Chondrocyte (in vitro differentiated cells): Measurements from ENCODE around the gene MOB2. TPM values are rescaled to one million over a fixed set of nuclear protein-coding genes. Genes with fewer than 3 reads are reported as not detected.
A peak's percentile ranks its signal among the peaks of the same experiment; 100 is the strongest.

Experiments
- DNase-seq: peaks from one replicate; pipeline ENCODE4 v3.0.0; 2021; ENCODE audit warnings: mixed read lengths, low spot score
- H3K27ac Mint-ChIP-seq: one replicate; pipeline ENCODE4 v1.8.0; 2021; ENCODE audit warnings: mild to moderate bottlenecking, moderate library complexity, mixed read lengths; ENCODE audit not compliant: unreplicated experiment
- H3K27me3 Mint-ChIP-seq: 2 replicates; pipeline ENCODE4 v1.8.0; 2021; ENCODE audit warnings: low read depth, mixed read lengths
- H3K36me3 Mint-ChIP-seq: 2 replicates; pipeline ENCODE4 v1.8.0; 2021; ENCODE audit warnings: low read depth, mixed read lengths
- H3K4me1 Mint-ChIP-seq: 2 replicates; pipeline ENCODE4 v1.8.0; 2021; ENCODE audit warnings: low read depth, mild to moderate bottlenecking, mixed read lengths
- H3K4me3 Mint-ChIP-seq: one replicate; pipeline ENCODE4 v1.8.0; 2021; ENCODE audit warnings: mild to moderate bottlenecking, moderate library complexity, mixed read lengths; ENCODE audit not compliant: unreplicated experiment
- H3K9me3 Mint-ChIP-seq: 2 replicates; pipeline ENCODE4 v1.8.0; 2021; ENCODE audit warnings: low read depth, mixed read lengths
- total RNA-seq: library from RNA; stranded (reverse); gene quantifications from 3 replicates; pipeline ENCODE4 v1.2.1, GENCODE V29; 2021
- TF ChIP-seq, protein P1 (sequence below): fragments of 200-600 bp; sonication (generic); IDR thresholded peaks from 2 replicates; pipeline ENCODE4 v1.5.0; 2021; ENCODE audit warnings: antibody characterized with exemption, mild to moderate bottlenecking, moderate library complexity

The MOB2 gene
- total RNA-seq, 1 donor from 2014 or later, result 28.0 TPM

DNA sequence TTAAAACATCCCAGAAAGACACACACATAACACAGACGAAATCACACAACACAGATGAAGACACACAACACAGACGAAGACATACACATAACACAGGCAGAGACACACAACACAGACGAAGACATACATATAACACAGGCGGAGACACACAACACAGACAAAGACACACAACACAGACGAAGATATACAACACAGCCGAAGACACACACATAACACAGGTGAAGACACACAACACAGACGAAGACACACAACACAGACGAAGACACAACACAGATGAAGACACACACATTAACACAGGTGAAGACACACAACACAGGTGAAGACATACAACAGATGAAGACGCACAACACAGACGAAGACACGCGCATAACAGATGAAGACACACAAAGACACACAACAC lies 4.8 kb upstream of the MOB2 start:
- Mint-ChIP-seq H3K36me3 (peaks cover 1% of the 10 kb centered on the region), H3K27me3 (no peaks in the 10 kb centered on the region), H3K4me1 (peaks cover 22% of the 10 kb centered on the region), H3K27ac (no peak overlapping the region), H3K9me3 (peaks cover 10% of the 10 kb centered on the region), H3K4me3 (no peak overlapping the region)
- DNase-seq, result no peak
- TF ChIP-seq, protein P1, sequence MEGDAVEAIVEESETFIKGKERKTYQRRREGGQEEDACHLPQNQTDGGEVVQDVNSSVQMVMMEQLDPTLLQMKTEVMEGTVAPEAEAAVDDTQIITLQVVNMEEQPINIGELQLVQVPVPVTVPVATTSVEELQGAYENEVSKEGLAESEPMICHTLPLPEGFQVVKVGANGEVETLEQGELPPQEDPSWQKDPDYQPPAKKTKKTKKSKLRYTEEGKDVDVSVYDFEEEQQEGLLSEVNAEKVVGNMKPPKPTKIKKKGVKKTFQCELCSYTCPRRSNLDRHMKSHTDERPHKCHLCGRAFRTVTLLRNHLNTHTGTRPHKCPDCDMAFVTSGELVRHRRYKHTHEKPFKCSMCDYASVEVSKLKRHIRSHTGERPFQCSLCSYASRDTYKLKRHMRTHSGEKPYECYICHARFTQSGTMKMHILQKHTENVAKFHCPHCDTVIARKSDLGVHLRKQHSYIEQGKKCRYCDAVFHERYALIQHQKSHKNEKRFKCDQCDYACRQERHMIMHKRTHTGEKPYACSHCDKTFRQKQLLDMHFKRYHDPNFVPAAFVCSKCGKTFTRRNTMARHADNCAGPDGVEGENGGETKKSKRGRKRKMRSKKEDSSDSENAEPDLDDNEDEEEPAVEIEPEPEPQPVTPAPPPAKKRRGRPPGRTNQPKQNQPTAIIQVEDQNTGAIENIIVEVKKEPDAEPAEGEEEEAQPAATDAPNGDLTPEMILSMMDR, result no peak

DNA sequence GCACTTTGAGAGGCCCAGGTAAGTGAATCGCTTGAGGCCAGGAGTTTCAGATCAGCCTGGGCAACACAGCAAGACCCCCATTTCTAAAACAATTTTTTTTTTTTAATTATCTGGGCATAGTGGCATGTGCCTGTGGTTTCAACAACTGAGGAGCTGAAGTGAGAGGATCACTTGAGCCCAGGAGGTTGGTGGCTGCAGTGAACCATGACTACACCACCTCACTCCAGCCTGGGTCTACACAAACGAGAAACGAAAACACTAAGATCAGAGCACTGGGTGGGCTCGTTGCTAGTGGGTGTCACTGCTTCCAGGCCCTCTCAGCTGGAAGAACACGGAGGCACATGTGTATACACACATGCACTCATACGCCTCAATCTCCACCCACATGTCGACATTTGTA lies 4.1 kb upstream of the MOB2 start:
- Mint-ChIP-seq H3K4me1 (peaks cover 29% of the 10 kb centered on the region), H3K36me3 (no peaks in the 10 kb centered on the region), H3K27ac (no peak overlapping the region), H3K27me3 (no peaks in the 10 kb centered on the region), H3K4me3 (no peak overlapping the region), H3K9me3 (peaks cover 6% of the 10 kb centered on the region)
- TF ChIP-seq, protein P1, result no peak
- DNase-seq, result no peak

DNA sequence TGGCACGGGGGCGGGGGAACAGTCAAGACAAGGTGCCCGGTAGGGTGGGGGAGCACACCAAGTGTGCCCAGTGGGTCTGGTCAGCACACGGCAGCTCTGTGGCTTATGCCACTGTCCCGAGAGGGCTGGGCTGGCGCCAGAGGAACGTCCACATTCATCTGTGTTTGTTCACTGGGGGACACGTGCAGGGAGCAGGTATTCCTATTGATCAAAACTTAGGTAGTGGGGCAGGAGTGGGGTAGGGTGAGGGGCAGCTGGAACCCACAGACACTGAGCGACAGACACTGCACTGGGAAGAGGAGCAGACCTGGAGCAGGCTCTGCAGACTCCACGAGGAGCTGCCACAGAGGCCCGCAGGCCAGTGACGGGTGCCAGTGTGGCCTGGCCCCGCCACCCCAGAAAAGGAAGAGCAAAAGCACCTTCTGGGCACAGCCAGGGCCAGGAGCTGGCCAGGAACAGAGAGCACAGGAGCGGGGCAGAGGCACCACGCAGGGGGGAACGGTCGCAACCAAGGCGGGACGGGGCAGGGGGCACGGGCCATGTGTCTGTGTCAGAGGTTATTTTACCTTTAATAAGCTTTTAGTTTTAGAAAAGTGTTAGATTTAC lies 2.1 kb upstream of the MOB2 start:
- peaks cover 1% of the 10 kb centered on the region for H3K9me3 Mint-ChIP-seq
- TF ChIP-seq, protein P1, result no peak
- H3K4me3 Mint-ChIP-seq, result no peak overlapping the region
- DNase-seq, result peak; percentile 67
- no peaks in the 10 kb centered on the region for H3K27me3 Mint-ChIP-seq
- H3K36me3 Mint-ChIP-seq, result no peaks in the 10 kb centered on the region
- peaks cover 37% of the 10 kb centered on the region for H3K4me1 Mint-ChIP-seq
- peak overlapping the region; percentile 45 for H3K27ac Mint-ChIP-seq

DNA sequence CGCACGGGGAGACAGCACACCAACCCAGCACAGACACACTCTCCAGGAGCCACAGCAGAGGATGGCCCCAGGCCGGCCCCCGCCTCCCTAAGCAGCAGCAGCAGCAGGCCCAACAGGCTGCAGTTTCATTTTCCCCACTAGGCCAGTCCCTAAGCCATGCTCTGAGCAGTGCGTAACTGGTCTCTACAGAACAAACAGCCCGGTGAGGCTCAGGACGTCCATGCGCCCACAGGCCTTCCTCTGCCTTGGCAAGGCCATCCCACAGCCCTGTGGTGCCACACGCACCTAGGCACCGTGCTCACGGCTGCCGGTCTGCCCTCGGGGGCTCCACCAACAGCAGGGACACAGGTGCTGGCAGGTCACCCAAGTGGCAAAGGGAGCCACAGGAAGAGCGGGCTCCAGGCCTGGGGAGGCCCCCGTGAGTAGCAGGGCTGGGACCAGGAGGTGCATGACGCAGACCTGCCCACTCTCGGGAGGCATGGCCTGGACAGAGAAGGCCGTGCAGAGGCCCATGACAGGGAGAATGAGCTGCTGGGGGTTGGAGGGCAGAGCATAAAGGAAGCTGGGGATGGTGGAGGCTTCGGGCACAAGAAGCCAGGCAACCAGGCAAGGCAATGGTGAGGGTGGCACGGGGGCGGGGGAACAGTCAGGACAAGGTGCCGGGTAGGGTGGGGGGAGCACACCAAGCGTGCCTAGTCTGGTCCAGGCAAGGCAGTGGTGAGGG lies 1.4 kb upstream of the MOB2 start:
- TF ChIP-seq, protein P1, result no peak
- no peak overlapping the region for H3K27ac Mint-ChIP-seq
- no peak overlapping the region for H3K4me3 Mint-ChIP-seq
- H3K4me1 Mint-ChIP-seq, result peaks cover 37% of the 10 kb centered on the region
- H3K9me3 Mint-ChIP-seq, result no peaks in the 10 kb centered on the region
- H3K36me3 Mint-ChIP-seq, result no peaks in the 10 kb centered on the region
- peak; percentile 86 for DNase-seq
- H3K27me3 Mint-ChIP-seq, result no peaks in the 10 kb centered on the region

DNA sequence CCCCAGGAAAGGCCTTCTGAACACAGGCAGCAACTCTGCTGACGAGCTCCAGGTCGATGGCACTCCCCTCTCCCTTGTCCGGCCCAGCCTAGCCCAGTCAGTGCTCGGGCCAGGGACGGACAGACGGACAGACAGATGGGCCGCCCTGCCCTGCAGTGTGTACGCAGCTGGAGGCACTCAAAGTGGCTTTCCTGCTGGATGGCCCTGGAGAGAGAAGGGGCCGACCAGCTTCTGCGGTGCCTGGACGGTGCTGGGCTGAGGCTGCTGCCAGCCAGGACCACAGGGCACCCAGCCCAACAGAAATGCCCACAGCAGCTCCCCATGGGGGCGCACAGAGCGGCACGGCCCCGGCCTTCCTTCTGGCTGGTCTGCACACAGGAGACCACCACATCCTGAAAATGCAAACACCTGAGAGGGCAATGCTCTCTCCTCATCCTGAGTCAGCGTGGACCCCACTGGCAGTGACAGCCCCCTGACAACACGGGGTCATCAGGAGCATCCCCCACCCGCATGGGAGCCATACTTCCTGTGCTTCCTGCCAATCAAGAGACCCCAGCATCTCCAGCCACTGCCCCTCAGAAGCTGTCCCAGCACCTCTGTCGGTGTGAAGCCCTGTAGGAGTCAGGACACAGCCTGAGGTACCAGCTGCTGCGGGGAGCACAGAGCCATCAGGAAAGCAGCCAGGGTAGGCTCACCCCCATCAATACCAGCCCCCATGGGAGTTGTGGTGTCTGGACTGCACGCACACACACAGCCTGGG lies 692 bp upstream of the MOB2 start:
- Mint-ChIP-seq H3K4me1 (peaks cover 34% of the 10 kb centered on the region), H3K9me3 (no peaks in the 10 kb centered on the region), H3K27me3 (no peaks in the 10 kb centered on the region), H3K27ac (no peak overlapping the region), H3K36me3 (no peaks in the 10 kb centered on the region), H3K4me3 (no peak overlapping the region)
- DNase-seq, result peak; percentile 81
- TF ChIP-seq, protein P1, result no peak
